A549 treated with RU486 at 1 μM for 4 hours (cell line): Measurements from ENCODE around the gene LDOC1. TPM values are rescaled to one million over a fixed set of nuclear protein-coding genes. Genes with fewer than 3 reads are reported as not detected.

ENCODE experiments used
- total RNA-seq: library from RNA; stranded (reverse); fragments of 200-300 nt; extraction: Qiagen RNA extraction; gene quantifications from 5 replicates; pipeline ENCODE4 v1.2.3, GENCODE V29; 2022; ENCODE audit warnings: low read depth

Gene LDOC1
- total RNA-seq = 81.5 to 109 TPM (median 103 TPM) in 5 replicates

DNA sequence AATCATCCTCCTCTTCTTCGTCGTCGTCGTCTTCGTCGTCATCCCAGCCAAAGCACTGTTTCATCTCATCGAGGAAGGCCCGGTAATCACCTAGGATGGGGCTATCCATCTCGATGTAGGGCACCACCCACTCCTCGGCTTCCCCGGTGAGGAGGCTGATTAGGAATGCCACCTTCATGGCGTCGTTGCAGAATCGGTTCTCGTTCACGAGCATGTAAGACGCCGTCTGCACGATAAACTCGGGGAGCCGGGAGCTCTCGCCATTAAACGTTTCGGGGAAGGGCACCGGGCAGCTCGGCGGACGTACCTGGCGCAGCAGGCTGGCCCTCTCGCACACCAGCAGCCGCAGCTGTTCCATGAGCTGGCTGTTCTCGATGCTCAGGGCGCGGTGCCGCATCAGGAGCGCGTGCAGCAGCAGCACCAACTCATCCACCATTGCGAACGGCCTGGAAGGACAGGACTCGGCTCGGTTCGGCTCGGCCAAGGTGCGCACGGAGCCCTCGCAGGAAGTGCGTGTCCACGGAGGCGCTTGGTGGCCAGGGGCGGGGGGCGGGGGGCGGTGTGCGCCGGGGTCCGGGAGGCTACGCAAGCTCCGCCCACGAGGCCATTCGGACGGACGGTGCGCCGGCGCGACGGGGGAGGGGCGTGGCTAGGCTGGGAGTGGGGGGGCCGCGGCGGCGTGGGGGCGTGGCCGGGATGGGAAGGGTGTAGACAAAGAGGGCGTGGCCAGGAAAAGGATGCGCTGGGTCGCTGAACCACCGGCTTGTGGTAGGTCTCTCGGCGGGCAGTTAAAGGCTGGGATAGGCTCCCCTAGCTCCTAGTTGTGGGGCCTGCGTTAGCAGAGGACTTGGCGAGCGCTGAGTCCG, at the start of gene LDOC1:
LDOC1 (minus strand) TSS at position 544 of the 866 bp plus-strand sequence; CDS start at position 436, 108 bp downstream.

Other genes with a start within 250 kb of the LDOC1 start
- gene SPANXB1, start 174.5 kb downstream of the LDOC1 start, total RNA-seq = 1.2 to 3.8 TPM (median 1.9 TPM) in 5 replicates
- 0.65 to 1.3 TPM (median 0.81 TPM) in 3 of 5 replicates, not detected in the others for gene SPANXC, start 65.4 kb upstream of the LDOC1 start, total RNA-seq